HepG2 (cell line): ENCODE results near the gene SPAG4. TPM values are rescaled to one million over a fixed set of nuclear protein-coding genes. Genes with fewer than 3 reads are reported as not detected.

Experiments used
- ATF1 ChIP-seq: IDR thresholded peaks from 2 replicates; pipeline ENCODE4 v1.6.1; 2016; ENCODE audit warnings: mild to moderate bottlenecking, control low read depth
- CREB1 ChIP-seq, 2 experiments: fragments of 450-650 bp in 1 of 2; IDR thresholded peaks; 2 replicates each; pipeline ENCODE4 v1.6.1; 2016 to 2017; ENCODE audit warnings: control low read depth in 1 of 2, mild to moderate bottlenecking in 1 of 2, missing compliant biosample characterization in 1 of 2, missing genetic modification characterization in 1 of 2
- CREM ChIP-seq, 2 experiments: sonication (generic) in 1 of 2; formaldehyde crosslinking in 1 of 2; IDR thresholded peaks; 2 replicates each; pipeline versions ENCODE4 v1.4.0 to v1.6.1; 2016 to 2020; ENCODE audit warnings: antibody characterized with exemption in 1 of 2, mild to moderate bottlenecking in 1 of 2, missing genetic modification reagents in 1 of 2
- DMTF1 ChIP-seq: sonication (generic); formaldehyde crosslinking; IDR thresholded peaks from 2 replicates; pipeline ENCODE4 v1.4.0; 2020; ENCODE audit warnings: mild to moderate bottlenecking, missing genetic modification reagents
- FOXA1 ChIP-seq, 2 experiments: fragments of 450-650 bp in 1 of 2; sonication (generic) in 1 of 2; formaldehyde crosslinking in 1 of 2; IDR thresholded peaks; 2 replicates each; pipeline versions ENCODE4 v1.4.0 to v1.6.1; 2016 to 2020; ENCODE audit warnings: missing genetic modification reagents in 1 of 2
- HNRNPH1 ChIP-seq: fragments of 200-400 bp; formaldehyde crosslinking; optimal IDR thresholded peaks from 2 replicates; pipeline ENCODE3; 2017; ENCODE audit warnings: mild to moderate bottlenecking, low read depth, low read length
- HNRNPUL1 ChIP-seq: fragments of 200-400 bp; formaldehyde crosslinking; IDR thresholded peaks from 2 replicates; pipeline ENCODE4 v1.6.1; 2017; ENCODE audit warnings: low read depth, mild to moderate bottlenecking, low read length, moderate library complexity
- KDM5B ChIP-seq: sonication (generic); formaldehyde crosslinking; IDR thresholded peaks from 2 replicates; pipeline ENCODE4 v1.4.0; 2020; ENCODE audit warnings: missing genetic modification reagents, mild to moderate bottlenecking, borderline replicate concordance
- KMT2B ChIP-seq: IDR thresholded peaks from 2 replicates; pipeline ENCODE4 v1.6.1; 2016; ENCODE audit warnings: missing genetic modification reagents, missing compliant biosample characterization
- MEIS2 ChIP-seq: sonication (generic); formaldehyde crosslinking; IDR thresholded peaks from 2 replicates; pipeline ENCODE4 v1.9.0; 2021; ENCODE audit warnings: mild to moderate bottlenecking, missing genetic modification reagents
- NCOA1 ChIP-seq: sonication (generic); formaldehyde crosslinking; IDR thresholded peaks from 2 replicates; pipeline ENCODE4 v1.9.0; 2021; ENCODE audit warnings: missing genetic modification reagents
- PRMT3 ChIP-seq: sonication (generic); formaldehyde crosslinking; IDR thresholded peaks from 2 replicates; pipeline ENCODE4 v1.8.1; 2022; ENCODE audit warnings: low read depth, mild to moderate bottlenecking, moderate library complexity, missing genetic modification reagents, borderline replicate concordance
- REL ChIP-seq: sonication (generic); formaldehyde crosslinking; conservative IDR thresholded peaks from 2 replicates; pipeline ENCODE4 v1.8.0; 2022; ENCODE audit warnings: mild to moderate bottlenecking, missing genetic modification reagents, moderate library complexity
- TEAD2 ChIP-seq: sonication (generic); formaldehyde crosslinking; IDR thresholded peaks from 2 replicates; pipeline ENCODE4 v1.9.0; 2021; ENCODE audit warnings: missing genetic modification reagents
- TSC22D2 ChIP-seq: sonication (generic); formaldehyde crosslinking; IDR thresholded peaks from 2 replicates; pipeline ENCODE4 v1.5.1; 2020; ENCODE audit warnings: missing genetic modification reagents, mild to moderate bottlenecking, borderline replicate concordance
- ZBTB3 ChIP-seq: sonication (generic); formaldehyde crosslinking; IDR thresholded peaks from 2 replicates; pipeline ENCODE4 v1.4.0; 2020; ENCODE audit warnings: low read depth, mild to moderate bottlenecking, moderate library complexity, missing genetic modification reagents, borderline replicate concordance
- ZGPAT ChIP-seq: IDR thresholded peaks from 2 replicates; pipeline ENCODE4 v1.6.1; 2016; ENCODE audit warnings: mild to moderate bottlenecking
- ZMYM3 ChIP-seq: sonication (generic); formaldehyde crosslinking; IDR thresholded peaks from 2 replicates; pipeline ENCODE4 v1.5.1; 2020; ENCODE audit warnings: mild to moderate bottlenecking, missing genetic modification reagents
- ZNF644 ChIP-seq: IDR thresholded peaks from 2 replicates; pipeline ENCODE4 v1.6.1; 2016; ENCODE audit warnings: low read depth
- ZNF678 ChIP-seq: sonication (generic); formaldehyde crosslinking; IDR thresholded peaks from 2 replicates; pipeline ENCODE4 v1.4.0; 2020; ENCODE audit warnings: mild to moderate bottlenecking, missing genetic modification reagents
- ZSCAN30 ChIP-seq: sonication (generic); formaldehyde crosslinking; IDR thresholded peaks from 2 replicates; pipeline ENCODE4 v1.5.0; 2020; ENCODE audit warnings: mild to moderate bottlenecking, missing genetic modification reagents
- polyA plus RNA-seq, 8 experiments: library from polyadenylated mRNA; depleted of rRNA in 3 of 8; stranded (reverse) in 7 of 8; unstranded in 1 of 8; fragments of >200 nt; fragmentation: Illumina TruSeq in 4 of 8; extraction: Trizol in 4 of 8; gene quantifications; 2 replicates each; pipeline versions ENCODE4 v1.2.1 to v1.2.3, GENCODE V29; 2011 to 2016; ENCODE audit warnings: low read depth in 4 of 8, missing spikeins in 1 of 8, mixed read lengths in 1 of 8; ENCODE audit not compliant: insufficient read depth in 1 of 8
- total RNA-seq, 5 experiments: library from RNA; depleted of rRNA; stranded (reverse); fragments of >200 nt; fragmentation: Illumina TruSeq; extraction: Trizol; gene quantifications; 2 replicates each; pipeline ENCODE4 v1.2.3, GENCODE V29; 2016; ENCODE audit warnings: low read depth in 1 of 5
- TF ChIP-seq, protein P1 (sequence below): sonication (generic); formaldehyde crosslinking; IDR thresholded peaks from 2 replicates; pipeline ENCODE4 v1.4.0; 2020; ENCODE audit warnings: mild to moderate bottlenecking, missing genetic modification reagents
- TF ChIP-seq, protein P2 (sequence below): sonication (generic); formaldehyde crosslinking; IDR thresholded peaks from 2 replicates; pipeline ENCODE4 v1.8.0; 2022; ENCODE audit warnings: mild to moderate bottlenecking, missing genetic modification reagents

SPAG4 gene
- total and polyA plus RNA-seq, 2 of the 13 experiments (the other 11 are each of a cell fraction or from before 2014, with no cell fraction given) = 5.8 to 137 TPM

DNA sequence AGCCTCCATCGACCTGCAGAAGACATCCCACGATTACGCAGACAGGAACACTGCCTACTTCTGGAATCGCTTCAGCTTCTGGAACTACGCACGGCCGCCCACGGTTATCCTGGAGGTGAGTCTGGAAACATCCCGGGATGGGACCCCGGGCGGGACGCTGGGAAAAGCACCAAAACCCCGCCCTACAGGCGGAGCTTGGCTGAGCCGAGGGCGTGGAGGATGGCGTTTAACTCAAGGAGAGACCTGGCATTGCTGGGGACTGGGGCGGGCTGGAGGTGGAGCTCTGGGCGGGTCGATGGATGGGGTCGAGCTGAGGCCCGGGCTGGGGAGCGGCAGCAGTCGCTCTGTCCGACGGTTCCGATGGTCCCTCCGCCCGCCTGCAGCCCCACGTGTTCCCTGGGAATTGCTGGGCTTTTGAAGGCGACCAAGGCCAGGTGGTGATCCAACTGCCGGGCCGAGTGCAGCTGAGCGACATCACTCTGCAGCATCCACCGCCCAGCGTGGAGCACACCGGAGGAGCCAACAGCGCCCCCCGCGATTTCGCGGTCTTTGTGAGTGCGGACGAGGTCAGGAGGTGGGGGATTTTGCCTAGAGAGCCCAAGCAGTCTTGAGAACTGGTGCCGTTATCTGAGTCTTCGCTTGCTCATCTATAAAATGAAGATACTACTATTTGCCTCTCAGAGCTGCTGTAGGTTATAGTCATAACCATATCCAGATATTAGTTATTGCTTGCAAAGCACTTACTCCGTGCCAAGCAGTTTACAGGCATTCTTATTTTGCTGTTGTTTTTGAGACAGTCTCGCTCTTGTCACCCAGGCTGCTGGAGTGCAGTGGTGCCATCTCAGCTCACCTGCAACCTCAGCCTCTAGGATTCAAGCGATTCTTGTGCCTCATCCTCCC, 3.8 kb downstream of the SPAG4 start (continued):
- TF ChIP-seq PRMT3 (CRISPR knock-in tag) (peak; percentile 77; the same call in 1 of the 2 replicates), ZBTB3 (no peak), ATF1 (CRISPR knock-in tag) (no peak), ZNF644 (CRISPR knock-in tag) (peak; percentile 65; the same call in 1 of the 2 replicates), MEIS2 (CRISPR knock-in tag) (peak; percentile 86; the same call in 1 of the 2 replicates), DMTF1 (CRISPR knock-in tag) (no peak), TEAD2 (CRISPR knock-in tag) (no peak), ZMYM3 (CRISPR knock-in tag) (peak; percentile 68; the same call in 1 of the 2 replicates), CREM (IDR thresholded peaks at IDR 0.05) (0 out of 2 replicates have a peak, but pooled peaks have one; percentile 30), CREM (CRISPR knock-in tag; IDR thresholded peaks at IDR 0.05) (no peak), HNRNPH1 (no peak), CREB1 (IDR thresholded peaks at IDR 0.05) (no peak), CREB1 (CRISPR knock-in tag; IDR thresholded peaks at IDR 0.05) (no peak), ZNF678 (no peak), TSC22D2 (0 out of 2 replicates have a peak, but pooled peaks have one; percentile 84), FOXA1 (IDR thresholded peaks at IDR 0.05) (no peak), FOXA1 (CRISPR knock-in tag; IDR thresholded peaks at IDR 0.05) (peak; percentile 44; the same call in 1 of the 2 replicates), ZGPAT (CRISPR knock-in tag) (peak; percentile 94), KMT2B (CRISPR knock-in tag) (no peak), KDM5B (peak; percentile 98), HNRNPUL1 (0 out of 2 replicates have a peak, but pooled peaks have one; percentile 30), NCOA1 (CRISPR knock-in tag) (peak; percentile 96), REL (CRISPR knock-in tag) (peak; percentile 86; the same call in 1 of the 2 replicates), ZSCAN30 (CRISPR knock-in tag) (no peak)
- TF ChIP-seq, protein P1, sequence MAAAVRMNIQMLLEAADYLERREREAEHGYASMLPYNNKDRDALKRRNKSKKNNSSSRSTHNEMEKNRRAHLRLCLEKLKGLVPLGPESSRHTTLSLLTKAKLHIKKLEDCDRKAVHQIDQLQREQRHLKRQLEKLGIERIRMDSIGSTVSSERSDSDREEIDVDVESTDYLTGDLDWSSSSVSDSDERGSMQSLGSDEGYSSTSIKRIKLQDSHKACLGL (CRISPR knock-in tag) = peak; percentile 98
- TF ChIP-seq, protein P2, sequence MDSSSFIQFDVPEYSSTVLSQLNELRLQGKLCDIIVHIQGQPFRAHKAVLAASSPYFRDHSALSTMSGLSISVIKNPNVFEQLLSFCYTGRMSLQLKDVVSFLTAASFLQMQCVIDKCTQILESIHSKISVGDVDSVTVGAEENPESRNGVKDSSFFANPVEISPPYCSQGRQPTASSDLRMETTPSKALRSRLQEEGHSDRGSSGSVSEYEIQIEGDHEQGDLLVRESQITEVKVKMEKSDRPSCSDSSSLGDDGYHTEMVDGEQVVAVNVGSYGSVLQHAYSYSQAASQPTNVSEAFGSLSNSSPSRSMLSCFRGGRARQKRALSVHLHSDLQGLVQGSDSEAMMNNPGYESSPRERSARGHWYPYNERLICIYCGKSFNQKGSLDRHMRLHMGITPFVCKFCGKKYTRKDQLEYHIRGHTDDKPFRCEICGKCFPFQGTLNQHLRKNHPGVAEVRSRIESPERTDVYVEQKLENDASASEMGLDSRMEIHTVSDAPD (CRISPR knock-in tag) = peak; percentile 72; the same call in 1 of the 2 replicates
